Stimulated activated CD4-positive, alpha-beta T cell treated with anti-CD3 and anti-CD28 coated beads, Interleukin-1b, Interleukin-23, amount 100 ng/mL, for 24 hours (primary cell): ENCODE results near the gene LMNB1.
"Not testable (repeated sequence)": the region's sequence is repeated elsewhere in the genome, so short reads cannot be mapped to it uniquely, and the experiment has no call there.

Experiments used
- DNase-seq, 4 experiments: peaks; one replicate each; pipeline ENCODE4 v3.0.0-alpha.2; 2020; ENCODE audit warnings: low read depth in 4 of 4, low spot score in 1 of 4

LMNB1 gene

DNA sequence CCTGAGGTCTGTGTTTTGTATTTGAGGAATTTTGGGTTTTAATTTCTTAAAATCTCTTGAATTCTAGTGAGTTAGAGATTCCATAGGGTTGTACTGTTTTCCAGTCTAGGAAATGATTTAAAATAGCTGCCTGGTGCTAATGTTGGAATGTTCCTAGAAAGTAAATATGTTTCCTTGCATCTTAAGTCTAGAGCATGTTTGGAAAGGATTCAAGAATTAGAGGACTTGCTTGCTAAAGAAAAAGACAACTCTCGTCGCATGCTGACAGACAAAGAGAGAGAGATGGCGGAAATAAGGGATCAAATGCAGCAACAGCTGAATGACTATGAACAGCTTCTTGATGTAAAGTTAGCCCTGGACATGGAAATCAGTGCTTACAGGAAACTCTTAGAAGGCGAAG is 41.8 kb downstream of the LMNB1 start:
- DNase-seq, result no peak

DNA sequence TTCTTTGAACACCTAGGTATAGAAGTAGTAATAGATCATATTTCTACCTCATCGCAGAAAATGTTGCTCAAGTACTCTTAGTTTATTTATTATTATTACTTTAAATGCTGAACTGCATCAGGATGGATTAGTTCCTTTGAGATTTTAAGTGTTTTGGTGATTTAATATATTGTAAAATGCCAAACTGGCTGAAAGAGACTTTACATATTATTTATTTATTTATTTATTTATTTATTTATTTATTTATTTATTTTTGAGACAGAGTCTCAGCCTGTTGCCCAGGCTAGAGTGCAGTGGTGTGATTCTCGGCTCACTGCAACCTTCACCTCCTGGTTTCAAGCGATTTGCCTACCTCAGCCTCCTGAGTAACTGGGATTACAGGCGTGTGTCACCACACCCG is 42.3 kb downstream of the LMNB1 start:
- no peak for DNase-seq

DNA sequence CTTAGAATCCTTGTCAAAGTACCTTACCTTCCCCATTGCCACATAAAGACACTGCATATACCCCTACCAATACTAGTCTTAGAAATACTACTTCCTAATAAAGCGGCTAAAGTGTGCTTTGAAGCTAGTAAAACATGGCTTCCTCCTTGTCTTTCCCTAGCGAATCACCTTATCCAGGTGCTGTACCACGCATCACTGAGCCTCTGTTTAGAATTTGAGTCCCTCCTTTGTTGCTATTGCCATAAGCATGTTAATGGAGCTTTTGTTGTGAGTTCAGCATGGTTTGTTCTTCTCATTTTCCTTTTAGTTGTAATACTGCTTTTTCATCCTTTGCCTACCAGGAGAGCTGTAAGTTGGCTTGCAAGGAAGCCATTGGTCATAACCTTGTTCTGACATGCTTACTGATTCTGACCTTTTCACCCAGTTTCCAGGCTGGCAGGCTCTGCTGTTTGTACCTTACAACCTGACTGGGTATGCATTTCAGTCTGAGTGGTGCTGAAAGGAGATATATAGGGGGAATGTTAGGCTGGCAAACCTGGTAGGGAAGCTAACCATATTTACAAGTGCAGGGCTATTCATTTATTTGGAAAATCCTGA is 49.8 kb downstream of the LMNB1 start:
- no peak for DNase-seq

DNA sequence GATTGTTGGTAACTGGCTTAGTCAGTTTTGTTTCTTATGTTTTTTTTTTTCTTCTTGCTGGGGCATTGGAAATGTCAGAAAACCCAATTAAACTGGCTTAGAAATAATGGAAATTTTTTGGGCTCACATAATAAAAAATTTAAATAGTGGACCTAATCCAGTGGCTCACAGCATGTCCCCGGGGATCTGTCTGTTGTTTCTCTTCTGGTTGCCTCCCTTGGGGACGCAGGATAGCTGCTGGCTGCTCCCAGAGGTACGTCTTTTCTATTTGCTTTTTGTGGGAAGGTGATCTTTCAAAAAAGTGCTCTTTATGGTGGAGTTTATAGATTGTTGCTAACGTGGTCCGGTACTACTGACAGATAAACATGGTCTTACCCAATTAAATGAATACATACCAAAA is 52.2 kb downstream of the LMNB1 start:
- no peak for DNase-seq

DNA sequence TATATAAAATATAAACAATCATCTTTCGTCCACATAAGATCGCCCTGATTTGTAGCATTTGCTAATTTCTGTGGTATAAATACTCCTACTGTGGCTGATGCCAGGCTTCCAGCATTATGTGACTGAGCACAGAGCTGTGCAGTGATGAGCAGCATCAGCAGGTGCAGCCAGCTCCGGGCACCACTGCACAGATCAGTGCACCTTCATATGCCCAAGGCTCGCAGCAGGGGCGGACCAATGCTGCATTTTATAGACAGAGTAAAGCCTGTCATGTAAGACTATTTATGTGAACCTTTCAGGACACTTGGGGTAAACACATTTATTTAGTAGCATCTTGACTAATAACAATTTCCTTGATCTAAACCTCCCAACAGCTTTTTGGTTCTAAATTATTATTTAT is 53.1 kb downstream of the LMNB1 start:
- no peak for DNase-seq

DNA sequence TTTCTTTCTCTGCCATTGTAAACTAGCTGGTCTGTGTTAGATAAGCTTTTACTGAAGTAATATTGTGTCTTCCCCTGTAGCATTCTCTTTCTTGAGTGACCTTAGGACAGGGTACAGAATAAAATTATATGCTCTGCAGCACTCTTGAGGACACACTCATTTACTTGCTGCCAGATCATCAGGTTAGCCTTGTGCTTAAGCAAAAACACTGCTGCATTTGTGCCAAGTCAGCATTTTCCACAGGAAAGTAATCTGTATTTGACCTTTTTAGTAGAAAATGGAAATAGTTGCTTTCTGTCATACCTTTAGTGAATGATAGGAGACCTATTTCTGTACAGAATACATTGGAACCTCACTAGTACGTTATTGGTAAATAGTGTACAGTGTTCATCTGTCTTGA is 54.2 kb downstream of the LMNB1 start:
- DNase-seq, result no peak

DNA sequence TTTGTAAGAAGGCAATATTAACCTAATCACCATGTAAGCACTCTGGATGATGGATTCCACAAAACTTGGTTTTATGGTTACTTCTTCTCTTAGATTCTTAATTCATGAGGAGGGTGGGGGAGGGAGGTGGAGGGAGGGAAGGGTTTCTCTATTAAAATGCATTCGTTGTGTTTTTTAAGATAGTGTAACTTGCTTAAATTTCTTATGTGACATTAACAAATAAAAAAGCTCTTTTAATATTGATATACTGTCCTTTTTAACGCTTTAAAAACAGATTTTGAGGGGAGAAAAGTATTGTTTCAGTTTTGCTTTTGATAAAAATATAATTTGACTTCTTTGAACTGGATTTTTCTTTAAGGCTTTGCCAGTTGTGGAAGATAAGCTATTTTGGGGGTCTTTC is 59.8 kb downstream of the LMNB1 start:
- DNase-seq, result no peak

DNA sequence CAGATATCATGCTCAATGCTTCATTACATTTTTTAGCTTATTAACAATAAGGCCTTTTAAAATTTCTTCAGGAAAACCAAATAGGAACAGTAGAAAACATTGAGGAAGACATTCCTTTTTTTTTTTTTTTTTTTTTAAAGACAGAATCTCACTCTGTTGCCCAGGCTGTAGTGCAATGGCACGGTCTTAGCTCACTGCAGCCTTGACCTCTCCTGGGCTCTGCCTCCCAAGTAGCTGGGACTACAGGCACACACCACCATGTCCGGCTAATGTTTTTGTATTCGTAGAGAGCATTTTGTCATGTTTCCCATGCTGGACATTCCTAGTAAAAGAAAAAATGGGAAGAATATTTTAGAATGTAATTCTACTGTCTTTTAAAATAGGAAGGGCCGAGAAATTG is 60.3 kb downstream of the LMNB1 start:
- DNase-seq, result no peak

DNA sequence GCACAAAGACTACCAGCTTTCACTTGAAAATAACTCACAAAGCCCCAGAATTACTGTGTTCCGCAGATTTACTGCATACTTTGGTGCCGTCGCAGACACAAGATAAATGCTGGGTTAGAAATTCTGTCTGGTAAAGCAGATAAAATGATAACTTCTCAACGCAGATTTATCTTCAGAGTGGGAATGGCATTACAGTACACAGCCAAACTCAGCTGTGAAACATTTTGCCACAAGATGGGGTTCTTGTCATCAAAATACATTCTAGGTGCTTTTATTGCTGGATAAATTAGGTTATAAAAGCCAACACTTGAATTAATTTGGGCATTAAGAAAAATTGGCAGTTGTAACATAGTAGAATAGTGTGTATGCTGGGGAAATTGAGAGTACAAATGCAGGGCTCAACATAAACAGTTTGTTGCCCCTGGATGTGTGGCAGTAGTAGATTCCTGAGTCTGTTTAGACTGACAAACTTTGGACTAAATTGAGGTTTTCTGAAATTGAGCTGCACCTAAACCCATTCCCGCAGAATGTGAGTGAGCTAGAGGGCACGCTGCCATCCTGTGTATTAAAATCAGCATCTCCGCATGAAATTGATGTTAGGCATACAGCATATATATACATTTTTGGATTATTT is 61.1 kb downstream of the LMNB1 start:
- DNase-seq, result no peak

DNA sequence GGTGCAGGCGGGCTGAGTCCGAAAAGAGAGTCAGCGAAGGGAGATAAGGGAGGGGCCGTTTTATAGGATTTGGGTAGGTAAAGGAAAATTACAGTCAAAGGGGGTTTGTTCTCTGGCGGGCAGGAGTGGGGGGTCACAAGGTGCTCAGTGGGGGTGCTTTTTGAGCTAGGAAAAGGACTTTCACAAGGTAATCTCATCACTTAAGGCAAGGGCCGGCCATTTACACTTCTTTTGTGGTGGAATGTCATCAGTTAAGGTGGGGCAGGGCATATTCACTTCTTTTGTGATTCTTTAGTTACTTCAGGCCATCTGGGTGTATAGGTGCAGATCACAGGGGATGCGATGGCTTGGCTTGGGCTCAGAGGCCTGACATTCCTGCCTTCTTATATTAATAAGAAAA is 62.5 kb downstream of the LMNB1 start:
- DNase-seq, result not testable (repeated sequence)

DNA sequence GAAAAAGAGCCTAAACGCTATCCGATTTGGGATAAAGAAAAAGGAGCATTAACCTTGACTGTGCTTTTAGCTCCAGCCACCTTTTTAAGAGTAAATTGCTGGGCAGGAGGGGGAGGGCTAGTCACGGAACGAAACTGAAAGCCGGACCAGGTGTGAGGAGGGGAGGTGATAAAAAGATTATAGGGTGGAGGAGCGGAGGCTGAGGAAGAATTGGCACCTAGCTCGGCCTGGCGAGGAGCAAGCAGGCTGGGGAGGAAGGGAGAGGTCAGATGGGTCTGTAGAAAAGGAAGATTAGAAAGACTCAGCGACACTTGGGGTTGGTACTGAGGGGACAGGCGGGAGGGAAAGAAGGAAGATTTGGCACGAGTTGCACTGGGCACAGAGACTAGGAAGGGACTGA is 66.4 kb downstream of the LMNB1 start:
- DNase-seq, result not testable (repeated sequence)

DNA sequence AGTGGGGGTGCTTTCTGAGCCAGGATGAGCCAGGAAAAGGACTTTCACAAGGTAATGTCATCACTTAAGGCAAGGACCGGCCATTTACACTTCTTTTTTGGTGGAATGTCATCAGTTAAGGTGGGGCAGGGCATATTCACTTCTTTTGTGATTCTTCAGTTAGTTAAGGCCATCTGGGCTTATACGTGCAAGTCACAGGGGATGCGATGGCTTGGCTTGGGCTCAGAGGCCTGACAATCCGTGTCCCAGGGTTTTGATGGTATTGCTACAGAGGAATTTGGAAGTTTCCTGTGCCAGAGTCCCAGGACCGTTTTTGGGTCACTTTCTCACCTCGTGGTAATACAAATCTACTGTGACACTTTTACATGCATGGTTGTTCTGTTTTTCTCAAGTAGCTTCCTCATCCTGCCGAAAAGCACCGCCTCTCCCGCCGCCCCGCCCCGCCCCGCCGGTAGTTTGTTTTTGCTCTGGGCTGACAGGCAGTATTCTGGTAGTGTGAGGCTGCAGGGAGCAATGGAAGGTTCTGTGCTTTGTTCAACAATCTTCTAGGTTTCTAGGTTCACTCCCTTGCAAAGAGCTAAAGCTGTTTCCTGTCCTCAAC is 68.6 kb downstream of the LMNB1 start:
- DNase-seq, result peak in 2 of 4 experiments; percentile 34 to 43

DNA sequence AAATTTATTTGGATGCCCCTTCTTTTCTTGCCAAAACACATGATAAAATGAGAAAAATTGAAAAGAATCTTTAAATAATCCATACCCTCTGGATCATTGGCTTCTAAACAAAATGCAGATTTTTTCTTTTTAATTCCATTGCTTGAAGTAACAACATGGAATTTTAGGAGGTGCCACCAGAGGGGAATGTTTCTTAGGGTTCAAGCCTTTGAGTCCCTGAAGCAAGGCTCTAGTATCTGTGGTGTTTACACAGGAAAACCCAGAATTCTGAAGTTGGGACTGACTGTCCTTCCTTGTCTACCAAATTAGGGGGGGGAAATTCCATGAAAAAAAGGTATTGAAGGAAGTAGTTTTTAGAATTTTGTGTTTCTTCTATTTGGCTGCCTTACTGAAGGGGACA is 69.4 kb downstream of the LMNB1 start:
- no peak for DNase-seq

DNA sequence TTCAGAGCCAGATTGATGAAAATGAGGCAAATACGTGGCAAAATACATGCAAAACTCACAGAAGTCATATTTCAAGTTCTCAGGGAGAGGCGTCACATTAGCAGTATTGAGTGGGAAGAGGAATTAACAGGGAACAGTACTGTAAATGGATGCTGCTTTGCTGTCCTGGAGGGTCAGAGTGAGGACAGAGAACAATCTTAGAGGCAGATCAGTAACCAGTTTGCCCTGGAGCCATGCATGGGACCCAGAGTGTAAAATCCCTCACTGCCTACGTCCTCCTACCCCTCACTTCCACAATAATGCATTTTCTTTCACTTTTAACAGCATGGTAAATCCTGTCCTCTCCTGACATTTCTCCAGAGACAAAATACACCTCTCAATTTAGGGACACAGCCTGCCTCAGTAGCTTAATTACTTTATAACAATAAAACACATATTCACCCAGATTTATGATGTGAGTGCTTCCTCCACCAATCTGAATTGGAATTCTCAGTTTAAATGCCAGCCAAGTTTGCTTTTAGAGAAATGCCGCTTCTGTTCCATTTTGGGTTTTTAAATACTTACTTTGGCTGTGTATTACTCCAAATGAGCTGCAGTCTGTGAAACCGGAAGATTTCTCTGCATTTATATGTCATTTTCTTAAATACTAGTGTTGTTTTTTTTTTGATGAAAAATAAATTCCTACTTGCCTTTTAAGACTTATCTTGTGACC is 70.0 kb downstream of the LMNB1 start:
- DNase-seq, result no peak

DNA sequence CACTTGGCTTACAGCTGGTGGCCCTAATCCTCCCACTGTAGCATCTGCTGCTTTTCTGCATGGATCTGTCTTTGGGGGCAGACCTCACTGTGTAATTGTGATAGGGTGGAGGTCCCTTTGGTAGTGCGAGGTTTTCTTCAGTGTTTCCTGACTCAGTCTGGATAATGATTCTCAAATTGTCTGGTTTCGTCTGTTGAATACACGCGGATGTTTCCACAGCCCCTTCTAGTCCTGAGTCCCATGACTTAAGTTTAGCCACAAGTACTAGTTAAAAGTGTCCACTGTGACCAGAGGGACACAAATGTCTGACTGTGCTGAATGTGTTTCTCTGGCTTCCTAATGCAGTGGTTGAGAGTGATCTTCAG is 70.5 kb downstream of the LMNB1 start:
- no peak for DNase-seq

DNA sequence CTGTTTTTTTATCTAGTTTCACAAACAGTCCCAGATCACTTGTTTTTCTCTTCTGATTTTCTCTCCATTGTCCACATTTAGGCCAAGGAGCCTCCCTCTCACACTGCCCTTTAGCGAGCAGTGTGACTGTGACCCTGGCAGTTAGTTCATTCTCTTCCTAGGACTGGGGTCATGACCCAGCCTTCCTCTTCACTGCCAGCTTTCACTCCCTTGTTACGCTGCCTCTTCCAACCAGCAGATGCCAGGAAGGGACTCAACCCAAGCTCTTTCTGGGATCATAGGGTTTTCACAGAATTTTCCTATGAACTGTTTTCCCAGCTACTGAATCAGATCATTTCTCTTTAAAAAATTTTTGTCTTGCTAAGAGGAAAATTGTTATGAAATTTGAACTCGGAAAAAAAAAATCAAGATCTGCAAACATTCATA is 70.9 kb downstream of the LMNB1 start:
- DNase-seq, result no peak

DNA sequence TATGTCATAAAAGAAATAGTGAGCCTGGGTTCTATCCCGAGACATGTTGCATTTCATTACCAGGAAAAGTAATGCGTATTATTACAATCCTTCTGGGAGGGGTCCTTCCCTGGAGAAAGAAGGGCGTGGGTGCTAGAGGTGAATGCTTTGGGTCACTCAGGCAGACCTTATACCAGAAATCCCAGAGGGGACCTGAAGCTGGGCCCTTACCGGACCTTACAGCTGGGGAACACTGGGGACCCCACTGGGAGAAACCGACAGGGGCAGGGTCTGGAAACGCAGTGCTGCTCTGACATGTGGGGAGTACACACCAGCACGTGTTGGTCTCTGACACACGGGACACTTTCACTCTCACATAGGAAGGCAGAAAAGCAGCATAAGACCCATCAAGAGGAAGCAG is 71.3 kb downstream of the LMNB1 start:
- DNase-seq, result no peak

DNA sequence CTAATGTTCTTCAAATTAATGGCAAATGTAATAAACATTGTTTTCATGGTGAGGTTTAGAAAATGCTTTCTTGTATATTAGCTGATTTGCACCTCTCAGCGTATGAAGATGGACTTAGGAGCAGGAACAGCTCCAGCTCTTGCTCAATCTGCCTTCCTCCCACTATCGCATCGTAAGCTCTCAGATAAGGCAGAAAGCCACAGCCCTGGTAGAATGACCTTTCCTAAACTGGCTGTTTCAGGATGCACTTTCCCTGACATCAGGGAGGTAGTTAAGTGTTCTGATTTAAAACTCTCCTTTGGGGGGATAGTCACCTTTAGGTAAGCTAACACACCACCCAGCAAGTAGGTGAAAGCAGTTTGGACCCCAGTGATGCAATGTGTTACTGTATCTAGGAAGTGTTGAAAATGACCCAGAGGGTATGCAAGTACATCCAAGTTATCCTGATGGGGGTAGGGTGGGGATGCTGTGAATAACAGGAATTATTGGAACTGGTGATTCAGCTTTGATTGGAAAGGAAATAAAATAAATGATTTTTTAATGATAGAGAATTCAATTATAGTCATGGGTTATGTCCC is 72.3 kb downstream of the LMNB1 start:
- DNase-seq, result no peak

DNA sequence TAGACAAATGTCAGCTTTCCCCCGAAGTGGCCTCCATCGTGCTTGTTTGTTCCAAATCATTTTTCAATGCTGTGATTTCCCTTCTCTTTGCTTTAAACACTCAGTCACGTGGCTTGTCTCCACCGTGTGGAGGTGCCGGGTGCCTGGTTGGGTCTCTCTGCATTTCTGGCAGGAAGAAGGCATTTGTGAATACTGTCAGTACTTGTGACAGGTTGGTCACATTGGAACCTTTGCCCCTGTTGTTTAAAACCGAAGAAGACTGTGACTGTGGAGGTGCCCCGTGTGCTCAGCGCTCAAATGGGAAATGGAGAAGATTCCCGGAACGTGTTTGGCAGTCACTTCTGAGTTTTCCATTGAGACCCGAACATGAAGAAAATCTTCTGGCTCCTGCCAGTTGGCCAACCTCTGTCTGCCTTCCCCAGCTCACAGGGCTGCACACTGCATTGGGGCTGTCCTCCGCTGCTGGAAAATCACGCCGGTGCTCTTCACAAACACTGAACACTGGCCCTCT is 74.6 kb downstream of the LMNB1 start:
- DNase-seq, result no peak

DNA sequence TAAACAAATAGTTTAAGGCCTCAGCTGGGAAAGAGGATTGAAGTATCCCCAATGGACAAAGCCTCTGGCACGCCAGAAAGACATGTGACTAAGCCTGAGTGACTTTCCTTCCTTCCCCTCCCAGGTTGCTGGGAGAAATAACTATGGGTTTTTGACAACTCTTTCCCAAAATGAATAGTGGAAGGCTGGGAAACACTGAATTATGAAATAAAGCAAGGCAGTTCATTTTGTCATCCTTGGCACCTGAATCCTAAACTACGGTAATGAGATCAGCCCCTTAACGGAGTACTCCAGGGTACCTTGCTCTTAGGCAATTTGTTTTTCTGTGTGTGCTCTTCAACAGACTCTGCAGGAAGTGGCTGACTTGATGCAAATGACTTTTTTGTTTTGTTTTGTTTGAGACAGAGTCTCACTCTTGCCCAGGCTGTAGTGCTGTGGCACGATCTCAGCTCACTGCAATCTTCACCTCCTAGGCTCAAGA is 75.2 kb downstream of the LMNB1 start:
- DNase-seq, result no peak

DNA sequence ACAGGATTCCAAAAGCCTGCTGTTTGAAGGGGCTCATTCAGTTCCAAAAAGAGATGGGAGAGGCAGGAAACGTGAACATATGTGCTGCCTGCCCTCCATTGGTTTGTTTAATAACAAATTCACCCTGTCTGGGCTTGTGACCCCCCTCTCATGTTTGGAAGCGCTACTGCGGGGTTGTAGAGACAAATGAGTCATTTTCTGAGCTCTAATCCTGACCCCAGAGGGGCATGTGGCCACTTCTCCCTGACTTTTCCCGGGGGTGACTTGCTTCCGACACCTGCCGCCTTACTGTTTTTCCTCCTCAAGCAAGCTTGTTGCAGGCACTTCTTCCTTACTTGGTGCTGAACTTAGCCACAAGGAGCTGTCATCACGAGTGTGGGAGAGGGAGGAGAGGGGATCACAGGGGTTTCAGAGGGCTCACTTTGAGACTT is 75.9 kb downstream of the LMNB1 start:
- DNase-seq, result no peak
